Mesenchymal stem cell (in vitro differentiated cells and primary cell): ENCODE results near the gene ALPL.

ENCODE experiments used
- DNase-seq: peaks from one replicate; pipeline ENCODE4 v3.0.0-alpha.2; 2013
- H2AFZ ChIP-seq: one replicate; pipeline ENCODE4 v1.6.1; 2013; ENCODE audit warnings: low read depth, mild to moderate bottlenecking, control low read depth, inconsistent platforms, low read length, moderate library complexity
- H2AK5ac ChIP-seq: 2 replicates; pipeline ENCODE4 v1.6.1; 2013; ENCODE audit warnings: low read length, moderate library complexity, mild to moderate bottlenecking, inconsistent platforms; ENCODE audit not compliant: severe bottlenecking
- H2BK120ac ChIP-seq: one replicate; pipeline ENCODE4 v1.6.1; 2013; ENCODE audit warnings: low read depth, mild to moderate bottlenecking, inconsistent platforms, low read length, moderate library complexity
- H2BK12ac ChIP-seq, 2 experiments: one replicate each; pipeline ENCODE4 v1.6.1; 2013; ENCODE audit warnings: inconsistent platforms in 2 of 2, low read length in 2 of 2, mild to moderate bottlenecking in 2 of 2, moderate library complexity in 2 of 2, control low read depth in 1 of 2
- H2BK15ac ChIP-seq: one replicate; pipeline ENCODE4 v1.6.1; 2013; ENCODE audit warnings: mild to moderate bottlenecking, low read depth, inconsistent platforms; ENCODE audit not compliant: poor library complexity, severe bottlenecking
- H2BK5ac ChIP-seq: 2 replicates; pipeline ENCODE4 v1.6.1; 2013; ENCODE audit warnings: low read depth, mild to moderate bottlenecking, low read length, control low read depth, inconsistent platforms; ENCODE audit not compliant: poor library complexity, severe bottlenecking
- H3K14ac ChIP-seq, 2 experiments: one replicate each; pipeline ENCODE4 v1.6.1; 2013; ENCODE audit warnings: inconsistent platforms in 2 of 2, low read length in 2 of 2, control low read depth in 1 of 2, mild to moderate bottlenecking in 1 of 2, moderate library complexity in 1 of 2
- H3K18ac ChIP-seq, 2 experiments: one replicate each; pipeline ENCODE4 v1.6.1; 2013; ENCODE audit warnings: inconsistent platforms in 2 of 2, low read length in 2 of 2, control low read depth in 1 of 2, low read depth in 1 of 2, mild to moderate bottlenecking in 1 of 2
- H3K23ac ChIP-seq, 2 experiments: one replicate each; pipeline ENCODE4 v1.6.1; 2013; ENCODE audit warnings: inconsistent platforms in 2 of 2, low read length in 2 of 2, mild to moderate bottlenecking in 2 of 2, moderate library complexity in 2 of 2, control low read depth in 1 of 2
- H3K27ac ChIP-seq: 2 replicates; pipeline ENCODE4 v1.5.1; 2013; ENCODE audit warnings: mild to moderate bottlenecking, moderate library complexity, low read length, control low read depth, inconsistent platforms; ENCODE audit not compliant: poor library complexity, severe bottlenecking
- H3K27me3 ChIP-seq, 2 experiments: 2 replicates each; pipeline versions ENCODE4 v1.6.1 to v1.7.0; 2013; ENCODE audit warnings: low read length in 2 of 2, mild to moderate bottlenecking in 2 of 2, moderate library complexity in 2 of 2, control low read depth in 1 of 2, inconsistent platforms in 1 of 2; ENCODE audit not compliant: control insufficient read depth in 1 of 2, insufficient read depth in 1 of 2
- H3K36me3 ChIP-seq, 2 experiments: 2 replicates each; pipeline versions ENCODE4 v1.6.1 to v1.7.0; 2013; ENCODE audit warnings: low read length in 2 of 2, control low read depth in 1 of 2, inconsistent platforms in 1 of 2, low read depth in 1 of 2, mild to moderate bottlenecking in 1 of 2; ENCODE audit not compliant: insufficient read depth in 2 of 2, control insufficient read depth in 1 of 2
- H3K4ac ChIP-seq, 2 experiments: one replicate each; pipeline ENCODE4 v1.6.1; 2013; ENCODE audit warnings: inconsistent platforms in 2 of 2, low read length in 2 of 2, mild to moderate bottlenecking in 2 of 2, moderate library complexity in 2 of 2, control low read depth in 1 of 2, low read depth in 1 of 2
- H3K4me1 ChIP-seq: 2 replicates; pipeline ENCODE4 v1.6.1; 2013; ENCODE audit warnings: low read depth, low read length, control low read depth; ENCODE audit not compliant: control insufficient read depth, insufficient read depth
- H3K4me2 ChIP-seq: 2 replicates; pipeline ENCODE4 v1.6.1; 2013; ENCODE audit warnings: low read length, mild to moderate bottlenecking, inconsistent platforms; ENCODE audit not compliant: poor library complexity, severe bottlenecking
- H3K4me3 ChIP-seq, 2 experiments: 2 replicates each; pipeline versions ENCODE4 v1.5.1 to v1.7.0; 2013; ENCODE audit warnings: low read length in 2 of 2, mild to moderate bottlenecking in 2 of 2, control low read depth in 1 of 2, low read depth in 1 of 2; ENCODE audit not compliant: insufficient read depth in 1 of 2
- H3K79me1 ChIP-seq: replicated peaks from 2 replicates; pipeline ENCODE4 v1.6.1; 2013; ENCODE audit warnings: mild to moderate bottlenecking, control low read depth, low read length, inconsistent platforms; ENCODE audit not compliant: poor library complexity, severe bottlenecking
- H3K9ac ChIP-seq: 2 replicates; pipeline ENCODE4 v1.7.0; 2013; ENCODE audit warnings: mild to moderate bottlenecking, low read length, moderate library complexity
- H3K9me3 ChIP-seq: 2 replicates; pipeline ENCODE4 v1.7.0; 2013; ENCODE audit warnings: mild to moderate bottlenecking, low read length; ENCODE audit not compliant: control insufficient read depth
- H4K8ac ChIP-seq: one replicate; pipeline ENCODE4 v1.6.1; 2013; ENCODE audit warnings: inconsistent platforms, mild to moderate bottlenecking, low read length, moderate library complexity
- H4K91ac ChIP-seq: one replicate; pipeline ENCODE4 v1.6.1; 2013; ENCODE audit warnings: mild to moderate bottlenecking, low read length, inconsistent platforms
- WGBS: methylation state at CpG from one replicate; pipeline ENCODE4 v1.1.7; 2013; ENCODE audit warnings: mixed read lengths; 5-methylcytosine and 5-hydroxymethylcytosine counted together

The ALPL gene

DNA sequence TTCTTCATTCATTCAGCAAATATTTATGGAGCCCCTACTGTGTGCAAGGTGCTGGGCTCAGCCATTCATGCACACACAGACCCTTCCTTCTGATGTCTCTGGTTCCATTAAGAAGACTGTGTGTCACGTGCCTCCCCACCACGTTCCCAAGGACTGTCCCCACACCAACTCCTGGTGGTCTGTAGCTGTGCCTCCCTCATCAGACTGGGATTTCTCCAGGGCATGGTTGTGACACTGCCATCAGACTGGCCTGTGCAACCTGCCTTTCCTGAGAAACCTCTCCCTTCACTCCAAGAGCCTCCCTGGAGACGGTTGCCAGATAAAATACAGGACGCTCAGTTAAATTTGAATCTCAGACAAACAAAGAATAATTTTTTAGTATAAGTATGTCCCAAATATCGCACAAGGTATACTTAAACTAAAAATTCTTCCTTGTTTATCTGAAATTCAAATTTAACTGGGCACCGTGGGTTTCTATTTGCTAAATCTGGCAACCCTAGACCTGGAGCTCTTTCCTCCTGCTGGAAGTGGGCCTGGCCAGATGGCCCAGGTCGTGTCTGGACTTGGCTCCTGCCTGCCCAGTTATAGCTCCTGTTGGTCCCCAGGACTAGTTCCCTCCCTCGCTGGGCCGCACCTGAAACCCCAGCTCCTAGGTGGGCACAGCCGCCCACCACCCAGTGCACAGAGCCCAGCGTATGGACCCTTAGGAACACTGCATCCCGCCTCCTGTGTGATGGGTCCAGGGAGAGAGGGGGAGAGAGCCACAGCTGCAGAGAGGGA, 83.1 kb downstream of the ALPL start:
- no peak overlapping the region for H3K4me2 ChIP-seq
- no peak overlapping the region for H3K9ac ChIP-seq
- H4K8ac ChIP-seq, result peak overlapping the region; percentile 5
- H4K91ac ChIP-seq, result no peak overlapping the region
- no peaks in the 10 kb centered on the region for H3K9me3 ChIP-seq
- no peak overlapping the region for H2BK15ac ChIP-seq
- WGBS, result 79% methylated on average over 10 of the region's 12 CpGs
- no peak overlapping the region for H3K23ac ChIP-seq
- no peak overlapping the region for H3K27ac ChIP-seq
- no peak overlapping the region for H2BK5ac ChIP-seq
- no peak overlapping the region for H3K4me3 ChIP-seq
- DNase-seq, result no peak
- peaks cover 16% of the 10 kb centered on the region for H3K4me1 ChIP-seq
- H2BK12ac ChIP-seq, result no peak overlapping the region
- H2AK5ac ChIP-seq, result no peak overlapping the region
- no peak overlapping the region for H3K14ac ChIP-seq
- no peak overlapping the region for H3K4ac ChIP-seq
- no peaks in the 10 kb centered on the region for H3K36me3 ChIP-seq
- H3K27me3 ChIP-seq, result peaks cover 16 to 64% of the 10 kb centered on the region in 2 experiments
- no peaks in the 10 kb centered on the region for H3K79me1 ChIP-seq
- no peak overlapping the region for H3K18ac ChIP-seq
- no peak overlapping the region for H2BK120ac ChIP-seq
- H2AFZ ChIP-seq, result no peak overlapping the region

DNA sequence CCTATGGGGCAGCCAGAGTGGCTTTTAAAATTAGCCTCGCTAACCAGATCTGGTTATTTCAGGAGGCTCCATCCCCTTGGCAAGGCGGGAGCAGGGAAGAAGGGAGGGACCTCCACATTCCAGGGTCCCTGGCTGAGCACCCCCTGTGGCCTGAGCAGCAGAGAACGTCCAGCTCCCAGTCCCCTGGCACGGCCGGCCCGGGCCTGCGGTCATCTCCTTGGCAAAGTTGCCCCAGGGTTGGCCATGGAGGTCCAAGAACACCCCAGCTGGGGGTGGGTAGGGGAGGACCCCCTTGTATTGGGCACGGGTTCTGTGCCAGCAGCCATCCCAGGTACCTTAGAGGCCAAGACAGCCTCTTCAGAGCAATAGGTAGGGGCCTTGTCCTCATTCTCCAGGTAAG, 84.0 kb downstream of the ALPL start:
- H2BK12ac ChIP-seq, result no peak overlapping the region
- H3K9me3 ChIP-seq, result no peaks in the 10 kb centered on the region
- no peak overlapping the region for H2AFZ ChIP-seq
- H3K4me1 ChIP-seq, result peaks cover 13% of the 10 kb centered on the region
- H2BK15ac ChIP-seq, result no peak overlapping the region
- peaks cover 16 to 73% of the 10 kb centered on the region in 2 experiments for H3K27me3 ChIP-seq
- H2BK5ac ChIP-seq, result no peak overlapping the region
- no peaks in the 10 kb centered on the region for H3K36me3 ChIP-seq
- 71% methylated on average over 8 of the region's 8 CpGs for WGBS
- no peak overlapping the region for H3K4me2 ChIP-seq
- H4K91ac ChIP-seq, result no peak overlapping the region
- no peak overlapping the region for H3K18ac ChIP-seq
- H3K4me3 ChIP-seq, result no peak overlapping the region
- no peak overlapping the region for H3K27ac ChIP-seq
- no peak overlapping the region for H2BK120ac ChIP-seq
- no peak overlapping the region for H4K8ac ChIP-seq
- no peaks in the 10 kb centered on the region for H3K79me1 ChIP-seq
- H3K9ac ChIP-seq, result no peak overlapping the region
- no peak overlapping the region for H3K23ac ChIP-seq
- no peak for DNase-seq
- H3K4ac ChIP-seq, result no peak overlapping the region
- H2AK5ac ChIP-seq, result no peak overlapping the region
- H3K14ac ChIP-seq, result no peak overlapping the region

DNA sequence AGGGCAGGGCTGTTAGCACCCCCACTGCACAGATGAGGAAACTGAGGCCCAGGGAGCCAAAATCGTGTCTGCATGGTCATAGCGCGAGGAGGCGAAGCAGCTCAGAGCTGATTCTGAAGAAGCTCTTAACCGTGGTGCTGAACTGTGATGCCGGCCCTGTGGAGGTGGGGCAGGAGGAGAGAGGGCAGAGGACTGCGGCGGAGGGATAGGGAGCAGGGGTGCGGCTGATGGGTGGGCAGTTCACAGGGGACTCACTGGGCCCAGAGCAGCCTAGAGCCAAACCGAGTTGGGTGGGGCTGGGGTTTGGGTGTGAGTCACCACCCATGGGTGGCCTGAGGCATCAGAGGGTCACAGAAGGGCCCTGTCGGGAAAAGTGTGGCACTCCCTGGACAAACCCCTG, 85.3 kb downstream of the ALPL start:
- H3K23ac ChIP-seq, result no peak overlapping the region
- H3K4ac ChIP-seq, result no peak overlapping the region
- no peak overlapping the region for H3K4me2 ChIP-seq
- H3K18ac ChIP-seq, result no peak overlapping the region
- no peak overlapping the region for H3K9ac ChIP-seq
- no peak overlapping the region for H2AK5ac ChIP-seq
- H3K14ac ChIP-seq, result no peak overlapping the region
- H3K4me3 ChIP-seq, result no peak overlapping the region
- no peak overlapping the region for H2BK5ac ChIP-seq
- no peak overlapping the region for H2AFZ ChIP-seq
- H3K36me3 ChIP-seq, result no peaks in the 10 kb centered on the region
- no peak overlapping the region for H2BK15ac ChIP-seq
- peaks cover 26 to 75% of the 10 kb centered on the region in 2 experiments for H3K27me3 ChIP-seq
- WGBS, result 64% methylated on average over 10 of the region's 11 CpGs
- no peaks in the 10 kb centered on the region for H3K79me1 ChIP-seq
- no peak overlapping the region for H4K8ac ChIP-seq
- DNase-seq, result no peak
- peaks cover 11% of the 10 kb centered on the region for H3K4me1 ChIP-seq
- H2BK12ac ChIP-seq, result no peak overlapping the region
- no peak overlapping the region for H3K27ac ChIP-seq
- no peak overlapping the region for H4K91ac ChIP-seq
- no peak overlapping the region for H2BK120ac ChIP-seq
- no peaks in the 10 kb centered on the region for H3K9me3 ChIP-seq

DNA sequence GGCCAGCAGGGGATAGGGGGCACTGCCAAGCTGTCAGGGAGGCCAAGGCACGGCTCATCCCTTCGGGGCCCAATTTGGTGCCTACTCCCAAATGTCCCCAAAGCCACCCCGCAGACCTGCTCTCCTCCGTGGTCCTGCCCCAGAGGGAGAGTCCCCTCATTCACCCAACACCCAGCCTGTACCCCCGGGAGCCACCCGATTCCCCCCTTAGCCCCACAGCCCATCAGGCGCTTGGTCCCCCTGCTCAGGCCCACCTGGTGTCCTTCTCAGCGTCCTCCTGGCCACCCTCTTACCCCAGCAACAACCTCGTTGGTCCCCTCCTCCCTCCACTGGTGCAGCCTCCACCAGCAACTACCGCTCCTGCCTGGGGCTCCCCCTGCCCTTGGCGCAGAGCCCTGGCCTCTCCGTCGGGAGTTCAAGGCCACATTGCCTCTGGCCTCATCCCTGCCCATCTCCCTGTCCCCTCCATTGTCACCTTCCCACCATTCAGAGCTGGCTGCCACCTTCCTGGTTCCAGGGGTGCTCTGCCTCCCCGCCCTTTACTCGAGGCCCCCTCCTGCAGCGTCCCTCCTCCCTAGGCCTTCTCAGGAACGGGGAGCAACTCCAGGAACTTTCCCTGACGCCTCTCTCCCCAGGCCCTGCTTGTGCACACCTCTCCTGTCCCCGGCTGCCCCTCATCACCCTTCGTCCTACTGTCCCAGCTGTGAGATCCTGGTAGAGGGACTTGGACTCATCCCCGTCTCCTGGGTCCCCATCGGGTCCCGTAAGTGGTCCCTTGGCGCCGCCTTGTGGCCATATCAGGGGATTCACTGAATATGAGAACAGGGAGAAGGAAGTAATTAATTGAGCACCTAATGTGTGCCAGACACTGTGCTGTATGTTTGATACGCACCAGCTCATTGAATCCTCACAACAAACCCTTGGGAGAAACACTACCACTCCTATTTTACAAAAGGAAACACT, 86.0 kb downstream of the ALPL start:
- Histone ChIP-seq H3K4me1 (peaks cover 7% of the 10 kb centered on the region), H2BK12ac (no peak overlapping the region), H3K27me3 (peaks cover 29 to 76% of the 10 kb centered on the region in 2 experiments), H3K36me3 (no peaks in the 10 kb centered on the region), H3K4me2 (no peak overlapping the region), H3K9ac (no peak overlapping the region), H2BK15ac (no peak overlapping the region), H3K4me3 (no peak overlapping the region), H3K14ac (no peak overlapping the region), H4K91ac (no peak overlapping the region), H3K23ac (no peak overlapping the region), H3K27ac (no peak overlapping the region), H4K8ac (no peak overlapping the region), H2AK5ac (no peak overlapping the region), H3K18ac (no peak overlapping the region), H2BK5ac (no peak overlapping the region), H2AFZ (no peak overlapping the region), H3K4ac (no peak overlapping the region), H3K9me3 (no peaks in the 10 kb centered on the region), H2BK120ac (no peak overlapping the region), H3K79me1 (no peaks in the 10 kb centered on the region)
- DNase-seq, result peak; percentile 64
- WGBS, result 71% methylated on average over 23 of the region's 26 CpGs
